K562 (cell line): ENCODE data around the gene GYS1. TPM values are rescaled to one million over a fixed set of nuclear protein-coding genes. Genes with fewer than 3 reads are reported as not detected.

ENCODE experiments used
- CBFB ChIP-seq: sonication (generic); formaldehyde crosslinking; IDR thresholded peaks from 2 replicates; pipeline ENCODE4 v1.4.0; 2020; ENCODE audit warnings: mild to moderate bottlenecking, missing genetic modification reagents
- CXXC5 ChIP-seq: fragments of 250-450 bp; sonication (Bioruptor Pico); IDR thresholded peaks from 2 replicates; pipeline ENCODE4 v1.8.0; 2022; ENCODE audit warnings: inconsistent platforms, mild to moderate bottlenecking, moderate library complexity
- ETV6 ChIP-seq, 3 experiments: fragments of 150-350 bp in 1 of 3; sonication (generic) in 1 of 3; formaldehyde crosslinking in 1 of 3; IDR thresholded peaks; 2 replicates each; pipeline versions ENCODE4 v1.6.1 to v1.8.0; 2014 to 2022; ENCODE audit warnings: borderline replicate concordance in 2 of 3, low read depth in 2 of 3, antibody characterized with exemption in 1 of 3, low read length in 1 of 3, mild to moderate bottlenecking in 1 of 3, missing genetic modification reagents in 1 of 3
- EZH2 ChIP-seq: IDR thresholded peaks from 2 replicates; pipeline ENCODE4 v1.6.1; 2012; ENCODE audit warnings: low read depth, mild to moderate bottlenecking, inconsistent platforms, low read length, borderline replicate concordance
- FUS ChIP-seq: fragments of 200-400 bp; formaldehyde crosslinking; optimal IDR thresholded peaks from 2 replicates; pipeline ENCODE3; 2017; ENCODE audit warnings: low read depth, low read length
- GABPB2 ChIP-seq: fragments of 250-450 bp; sonication (Bioruptor Pico); conservative IDR thresholded peaks from 2 replicates; pipeline ENCODE4 v1.5.1; 2021; ENCODE audit warnings: mild to moderate bottlenecking
- GATA2 ChIP-seq: sonication (generic); formaldehyde crosslinking; IDR thresholded peaks from 2 replicates; pipeline ENCODE4 v1.4.0; 2020; ENCODE audit warnings: mild to moderate bottlenecking, missing genetic modification reagents
- HES1 ChIP-seq: fragments of 450-650 bp; IDR thresholded peaks from 2 replicates; pipeline ENCODE4 v1.6.1; 2016; ENCODE audit warnings: low read depth, mild to moderate bottlenecking, moderate library complexity
- HOXB6 ChIP-seq: fragments of 250-450 bp; sonication (Bioruptor Pico); IDR thresholded peaks from 2 replicates; pipeline ENCODE4 v1.5.1; 2022; ENCODE audit warnings: mild to moderate bottlenecking, borderline replicate concordance
- L3MBTL2 ChIP-seq: fragments of 450-650 bp; IDR thresholded peaks from 2 replicates; pipeline ENCODE4 v1.6.1; 2016; ENCODE audit warnings: mild to moderate bottlenecking, moderate library complexity
- MBD2 ChIP-seq: sonication (generic); IDR thresholded peaks from 2 replicates; pipeline ENCODE4 v1.6.1; 2016; ENCODE audit warnings: low read depth, borderline replicate concordance
- MYNN ChIP-seq, 2 experiments: sonication (generic); formaldehyde crosslinking in 1 of 2; IDR thresholded peaks; 2 replicates each; pipeline versions ENCODE4 v1.5.0 to v1.6.1; 2016 to 2020; ENCODE audit warnings: antibody characterized with exemption in 1 of 2, missing genetic modification reagents in 1 of 2
- PHF21A ChIP-seq: fragments of 450-650 bp; IDR thresholded peaks from 2 replicates; pipeline ENCODE4 v1.6.1; 2017; ENCODE audit warnings: low read depth, borderline replicate concordance
- RAD51 ChIP-seq: fragments of 450-650 bp; IDR thresholded peaks from 2 replicates; pipeline ENCODE4 v1.7.1; 2016; ENCODE audit warnings: low read depth, mild to moderate bottlenecking, borderline replicate concordance
- SRSF3 ChIP-seq: fragments of 200-400 bp; formaldehyde crosslinking; IDR thresholded peaks from 2 replicates; pipeline ENCODE4 v1.6.1; 2016; ENCODE audit warnings: mild to moderate bottlenecking, low read length, moderate library complexity; ENCODE audit not compliant: insufficient read depth
- ZBTB7A ChIP-seq: IDR thresholded peaks from 2 replicates; pipeline ENCODE4 v1.6.1; 2011; ENCODE audit warnings: low read depth, mild to moderate bottlenecking, low read length, moderate library complexity, borderline replicate concordance; ENCODE audit not compliant: control insufficient read depth
- ZNF140 ChIP-seq: fragments of 250-450 bp; sonication (Bioruptor Pico); IDR thresholded peaks from 2 replicates; pipeline ENCODE4 v1.8.0; 2021; ENCODE audit warnings: moderate library complexity, mild to moderate bottlenecking, inconsistent platforms
- ZNF232 ChIP-seq: sonication (generic); formaldehyde crosslinking; IDR thresholded peaks from 2 replicates; pipeline ENCODE4 v1.8.0; 2022; ENCODE audit warnings: mild to moderate bottlenecking, missing genetic modification reagents
- ZNF408 ChIP-seq: fragments of 250-450 bp; sonication (Bioruptor Pico); IDR thresholded peaks from 2 replicates; pipeline ENCODE4 v1.4.0; 2020; ENCODE audit warnings: low read depth, mild to moderate bottlenecking, moderate library complexity
- ZNF507 ChIP-seq: conservative IDR thresholded peaks from 2 replicates; pipeline ENCODE4 v1.6.1; 2017; ENCODE audit warnings: missing genetic modification characterization, missing compliant biosample characterization
- ZNF707 ChIP-seq: fragments of 250-450 bp; sonication (Bioruptor Pico); conservative IDR thresholded peaks from 2 replicates; pipeline ENCODE4 v1.8.0; 2022; ENCODE audit warnings: inconsistent platforms, mild to moderate bottlenecking, moderate library complexity
- polyA plus RNA-seq, 8 experiments: library from polyadenylated mRNA; depleted of rRNA in 4 of 8; stranded (reverse) in 5 of 8; unstranded in 3 of 8; fragments of >200 nt; fragmentation: Nextera tagmentation in 2 of 8; fragmentation: Illumina TruSeq in 1 of 8; extraction: Ambion mirVana in 2 of 8; extraction: Trizol in 1 of 8; gene quantifications; 2 replicates each; pipeline versions ENCODE4 v1.2.1 to v1.2.3, GENCODE V29; 2011 to 2014; ENCODE audit warnings: inconsistent platforms in 1 of 8, missing spikeins in 1 of 8
- total RNA-seq, 7 experiments: library from RNA; depleted of rRNA in 6 of 7; stranded (reverse); fragments of >200 nt in 6 of 7; fragmentation: Illumina TruSeq in 2 of 7; extraction: Trizol in 2 of 7; gene quantifications; 2 replicates each; pipeline versions ENCODE4 v1.2.1 to v1.2.3, GENCODE V29; 2011 to 2021; ENCODE audit warnings: low replicate concordance in 1 of 7
- TF ChIP-seq, protein P1 (sequence below), 2 experiments: IDR thresholded peaks; 2 replicates each; pipeline ENCODE4 v1.6.1; 2012; ENCODE audit warnings: improper control_type of control experiment in 2 of 2, low read depth in 2 of 2, low read length in 2 of 2, borderline replicate concordance in 1 of 2
- TF ChIP-seq, protein P2 (sequence below): fragments of 250-450 bp; sonication (Bioruptor Pico); IDR thresholded peaks from 2 replicates; pipeline ENCODE4 v1.5.0; 2021

The GYS1 gene
- total and polyA plus RNA-seq, 9 of the 15 experiments (the other 6 are each of a cell fraction or from before 2014, with no cell fraction given), result 1.9 to 31.1 (median 15.2) TPM

GRCh38 chr19:48965040-48965805, 27.9 kb downstream of the GYS1 start, which contains the start of gene FTL (continued):
- peak in 1 of 2 experiments; percentile 49; a peak in 1 of 4 replicates for TF ChIP-seq ETV6 (IDR thresholded peaks at IDR 0.05; ENCODE audit: borderline replicate concordance in 1 of 2, low read depth in 2 of 2, low read length in 1 of 2)
- TF ChIP-seq ETV6 (CRISPR knock-in tag; IDR thresholded peaks at IDR 0.05; ENCODE audit: borderline replicate concordance), result peak; percentile 9; the same call in 1 of the 2 replicates
- peak; percentile 14; the same call in 1 of the 2 replicates for TF ChIP-seq L3MBTL2
- peak; percentile 76; the same call in 1 of the 2 replicates for TF ChIP-seq ZBTB7A
- TF ChIP-seq PHF21A, result no peak
- peak; percentile 47; the same call in 1 of the 2 replicates for TF ChIP-seq RAD51
- TF ChIP-seq, protein P1, sequence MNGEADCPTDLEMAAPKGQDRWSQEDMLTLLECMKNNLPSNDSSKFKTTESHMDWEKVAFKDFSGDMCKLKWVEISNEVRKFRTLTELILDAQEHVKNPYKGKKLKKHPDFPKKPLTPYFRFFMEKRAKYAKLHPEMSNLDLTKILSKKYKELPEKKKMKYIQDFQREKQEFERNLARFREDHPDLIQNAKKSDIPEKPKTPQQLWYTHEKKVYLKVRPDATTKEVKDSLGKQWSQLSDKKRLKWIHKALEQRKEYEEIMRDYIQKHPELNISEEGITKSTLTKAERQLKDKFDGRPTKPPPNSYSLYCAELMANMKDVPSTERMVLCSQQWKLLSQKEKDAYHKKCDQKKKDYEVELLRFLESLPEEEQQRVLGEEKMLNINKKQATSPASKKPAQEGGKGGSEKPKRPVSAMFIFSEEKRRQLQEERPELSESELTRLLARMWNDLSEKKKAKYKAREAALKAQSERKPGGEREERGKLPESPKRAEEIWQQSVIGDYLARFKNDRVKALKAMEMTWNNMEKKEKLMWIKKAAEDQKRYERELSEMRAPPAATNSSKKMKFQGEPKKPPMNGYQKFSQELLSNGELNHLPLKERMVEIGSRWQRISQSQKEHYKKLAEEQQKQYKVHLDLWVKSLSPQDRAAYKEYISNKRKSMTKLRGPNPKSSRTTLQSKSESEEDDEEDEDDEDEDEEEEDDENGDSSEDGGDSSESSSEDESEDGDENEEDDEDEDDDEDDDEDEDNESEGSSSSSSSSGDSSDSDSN (IDR thresholded peaks at IDR 0.05; ENCODE audit: borderline replicate concordance in 1 of 2, low read depth in 2 of 2, low read length in 2 of 2), result no peak
- no peak for TF ChIP-seq HES1
- no peak for TF ChIP-seq ZNF408 (CRISPR knock-in tag)
- TF ChIP-seq CBFB (CRISPR knock-in tag), result peak; percentile 82; the same call in 1 of the 2 replicates
- TF ChIP-seq ZNF507, result no peak
- TF ChIP-seq ZNF232, result no peak
- TF ChIP-seq ZNF707, result no peak
- 0 out of 2 replicates have a peak, but pooled peaks have one; percentile 24 for TF ChIP-seq HOXB6 (CRISPR knock-in tag)
- TF ChIP-seq ZNF140 (CRISPR knock-in tag), result no peak; the same call in 1 of the 2 replicates
- no peak for TF ChIP-seq GABPB2 (CRISPR knock-in tag)
- TF ChIP-seq MBD2, result peak; percentile 95
- no peak for TF ChIP-seq FUS
- TF ChIP-seq GATA2, result 0 out of 2 replicates have a peak, but pooled peaks have one; percentile 26
- TF ChIP-seq, protein P2, sequence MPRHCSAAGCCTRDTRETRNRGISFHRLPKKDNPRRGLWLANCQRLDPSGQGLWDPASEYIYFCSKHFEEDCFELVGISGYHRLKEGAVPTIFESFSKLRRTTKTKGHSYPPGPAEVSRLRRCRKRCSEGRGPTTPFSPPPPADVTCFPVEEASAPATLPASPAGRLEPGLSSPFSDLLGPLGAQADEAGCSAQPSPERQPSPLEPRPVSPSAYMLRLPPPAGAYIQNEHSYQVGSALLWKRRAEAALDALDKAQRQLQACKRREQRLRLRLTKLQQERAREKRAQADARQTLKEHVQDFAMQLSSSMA (CRISPR knock-in tag), result peak; percentile 48; the same call in 1 of the 2 replicates
- TF ChIP-seq SRSF3, result peak; percentile 80; the same call in 1 of the 2 replicates
- peak; percentile 89 for TF ChIP-seq CXXC5 (CRISPR knock-in tag)
- no peak for TF ChIP-seq EZH2
- peak; percentile 65; the same call in 1 of the 2 replicates for TF ChIP-seq MYNN (IDR thresholded peaks at IDR 0.05)
- no peak for TF ChIP-seq MYNN (CRISPR knock-in tag; IDR thresholded peaks at IDR 0.05)
